Sigmoid colon (tissue), 7 donors: ENCODE data around the gene BMERB1. TPM values are rescaled to one million over a fixed set of nuclear protein-coding genes. Genes with fewer than 3 reads are reported as not detected.
"Not testable (repeated sequence)": the region's sequence is repeated elsewhere in the genome, so short reads cannot be mapped to it uniquely, and the experiment has no call there.

Source experiments
- DNase-seq: peaks from one replicate; pipeline ENCODE4 v3.0.0-alpha.2; 2019
- H3K27ac ChIP-seq, 4 donors: fragments of 200-600 bp; sonication (generic); one replicate each; pipeline ENCODE4 v1.5.1; 2016 to 2019; ENCODE audit warnings: mild to moderate bottlenecking in 1 of 4
- H3K27me3 ChIP-seq, 3 donors: fragments of 200-600 bp; sonication (generic); one replicate each; pipeline ENCODE4 v1.5.1; 2019; ENCODE audit warnings: mild to moderate bottlenecking in 1 of 3
- H3K36me3 ChIP-seq, 4 donors: fragments of 200-600 bp; sonication (generic); one replicate each; pipeline ENCODE4 v1.5.1; 2016 to 2019
- H3K4me1 ChIP-seq, 4 donors: fragments of 200-600 bp; sonication (generic); one replicate each; pipeline ENCODE4 v1.5.1; 2017 to 2019
- H3K4me3 ChIP-seq, 4 donors: fragments of 200-600 bp; sonication (generic); one replicate each; pipeline ENCODE4 v1.5.1; 2017 to 2019; ENCODE audit warnings: mild to moderate bottlenecking in 2 of 4, moderate library complexity in 1 of 4
- H3K9me3 ChIP-seq, 4 donors: fragments of 200-600 bp in 3 of 4; sonication (generic) in 3 of 4; one replicate each; pipeline versions ENCODE4 v1.5.1 to v1.6.1; 2013 to 2019
- CTCF ChIP-seq, 4 experiments: fragments of 450-650 bp in 3 of 4; fragments of 200-600 bp in 1 of 4; IDR thresholded peaks; one replicate each; pipeline ENCODE4 v1.5.1; 2016 to 2019; ENCODE audit warnings: antibody characterized with exemption in 4 of 4, mild to moderate bottlenecking in 3 of 4, moderate library complexity in 2 of 4
- EP300 ChIP-seq, 4 donors: sonication (generic); formaldehyde crosslinking; IDR thresholded peaks; one replicate each; pipeline ENCODE4 v1.6.1; 2017; ENCODE audit warnings: antibody characterized with exemption in 4 of 4
- POLR2A ChIP-seq, 2 donors: fragments of 450-650 bp; IDR thresholded peaks; one replicate each; pipeline ENCODE4 v1.6.1; 2016; ENCODE audit warnings: antibody characterized with exemption in 2 of 2, mild to moderate bottlenecking in 2 of 2, moderate library complexity in 2 of 2
- POLR2AphosphoS5 ChIP-seq, 4 donors: sonication (generic); formaldehyde crosslinking; IDR thresholded peaks; one replicate each; pipeline ENCODE4 v1.6.1; 2017; ENCODE audit warnings: antibody characterized with exemption in 4 of 4
- WGBS, 2 donors: extraction: QIAGEN DNeasy Blood & Tissue Kit; methylation state at CpG; one replicate each; pipeline ENCODE4 v1.1.7; 2013; 5-methylcytosine and 5-hydroxymethylcytosine counted together
- intact Hi-C: fragments of 100-400 bp; cut with DNase I; formaldehyde crosslinking; loops from one replicate; pipeline ENCODE4 v1.15.1; 2023
- polyA plus RNA-seq, 3 donors: library from polyadenylated mRNA; stranded (reverse); fragments of 200-250 nt; gene quantifications; one replicate each; pipeline ENCODE4 v1.2.3, GENCODE V29; 2013
- total RNA-seq, 4 donors: library from RNA; depleted of rRNA; stranded (reverse); fragments of >200 nt; gene quantifications; one replicate each; pipeline ENCODE4 v1.1.0, GENCODE V29; 2016
- donor health status: healthy with polysubstance abuse.
- donor health status: Bipolar disorder and iron deficiency.
- donor health status: healthy.

BMERB1 gene
- total and polyA plus RNA-seq, 7 donors: 3.7 to 112 (median 63.4) TPM

- H3K9me3 ChIP-seq: no peaks in the 10 kb centered on the region
- peaks cover 49 to 100% (median 58%) of the 10 kb centered on the region in 4 donors for H3K36me3 ChIP-seq
- H3K4me1 ChIP-seq: peaks cover 0 to 2% (median 0%) of the 10 kb centered on the region in 4 donors
- DNase-seq: peak; percentile 3
- no peak for TF ChIP-seq EP300 (IDR thresholded peaks at IDR 0.05)
- no peak for TF ChIP-seq POLR2AphosphoS5 (IDR thresholded peaks at IDR 0.05)
- TF ChIP-seq POLR2A (IDR thresholded peaks at IDR 0.05): no peak
- TF ChIP-seq CTCF (IDR thresholded peaks at IDR 0.05): no peak
- 96 to 97% methylated on average over 23 of the region's 23 CpGs for WGBS, 2 donors
- H3K27ac ChIP-seq: no peak overlapping the region
- no peak overlapping the region for H3K4me3 ChIP-seq
- no peaks in the 10 kb centered on the region for H3K27me3 ChIP-seq
- intact Hi-C loops: no loop called here
Measured at GRCh38 chr16:15602285-15603044, 168.1 kb downstream of the BMERB1 start.

GRCh38 chr16:15604460-15605440 is 170.4 kb downstream of the BMERB1 start:
- H3K27ac ChIP-seq: no peak overlapping the region
- WGBS, 2 donors: 95% methylated on average over 14 of the region's 14 CpGs
- intact Hi-C loops: no loop called here
- DNase-seq: no peak
- H3K36me3 ChIP-seq: peaks cover 40 to 100% (median 46%) of the 10 kb centered on the region in 4 donors
- no peaks in the 10 kb centered on the region for H3K9me3 ChIP-seq
- H3K4me3 ChIP-seq: no peak overlapping the region
- TF ChIP-seq CTCF (IDR thresholded peaks at IDR 0.05): no peak
- H3K4me1 ChIP-seq: peaks cover 0 to 6% (median 0%) of the 10 kb centered on the region in 4 donors
- H3K27me3 ChIP-seq: no peaks in the 10 kb centered on the region

GRCh38 chr16:15605839-15606517 is 171.6 kb downstream of the BMERB1 start:
- Histone ChIP-seq H3K9me3 (no peaks in the 10 kb centered on the region), H3K4me3 (no peak overlapping the region), H3K27me3 (no peaks in the 10 kb centered on the region), H3K27ac (no peak overlapping the region), H3K36me3 (peaks cover 34 to 100% (median 44%) of the 10 kb centered on the region in 4 donors), H3K4me1 (peaks cover 0 to 6% (median 0%) of the 10 kb centered on the region in 4 donors)
- intact Hi-C loops: no loop called here
- TF ChIP-seq POLR2A (IDR thresholded peaks at IDR 0.05): no peak
- TF ChIP-seq POLR2AphosphoS5 (IDR thresholded peaks at IDR 0.05): no peak
- TF ChIP-seq CTCF (IDR thresholded peaks at IDR 0.05): no peak
- TF ChIP-seq EP300 (IDR thresholded peaks at IDR 0.05): no peak
- no peak for DNase-seq
- WGBS, 2 donors: 59 to 83% methylated on average over 13 of the region's 13 CpGs

- Histone ChIP-seq H3K36me3 (peaks cover 27 to 100% (median 40%) of the 10 kb centered on the region in 4 donors), H3K4me1 (peaks cover 0 to 6% (median 0%) of the 10 kb centered on the region in 4 donors), H3K27ac (peak overlapping the region in 1 of 4 donors; percentile 25), H3K27me3 (no peaks in the 10 kb centered on the region), H3K9me3 (no peaks in the 10 kb centered on the region), H3K4me3 (no peak overlapping the region)
- TF ChIP-seq EP300 (IDR thresholded peaks at IDR 0.05) (no peak), POLR2A (IDR thresholded peaks at IDR 0.05) (no peak), CTCF (IDR thresholded peaks at IDR 0.05) (no peak), POLR2AphosphoS5 (IDR thresholded peaks at IDR 0.05) (no peak)
- intact Hi-C loops: no loop called here
- 81 to 94% methylated on average over 5 of the region's 5 CpGs for WGBS, 2 donors
- DNase-seq: no peak
Measured at GRCh38 chr16:15606518-15607220, 172.3 kb downstream of the BMERB1 start.

GRCh38 chr16:15607221-15607699 is 172.9 kb downstream of the BMERB1 start:
- DNase-seq, H3K4me1 ChIP-seq, H3K27me3 ChIP-seq, intact Hi-C loops, H3K4me3 ChIP-seq, H3K9me3 ChIP-seq: not testable (repeated sequence)
- H3K36me3 ChIP-seq: peaks cover 30 to 100% (median 40%) of the 10 kb centered on the region in 4 donors
- 93 to 95% methylated on average over 12 of the region's 12 CpGs for WGBS, 2 donors
- peak overlapping the region in 3 of 4 donors; percentile 4 to 25 (median 24) for H3K27ac ChIP-seq
